KMS-11 (cell line): ENCODE results near the gene TP53I11.

Experiments
- H2AFZ ChIP-seq: fragments of 200-600 bp; sonication (generic); 2 replicates; pipeline ENCODE4 v1.6.1; 2016; ENCODE audit warnings: antibody characterized with exemption, mixed run types, low read depth
- H3K27ac ChIP-seq: fragments of 200-600 bp; sonication (generic); 2 replicates; pipeline ENCODE4 v1.6.1; 2016; ENCODE audit warnings: mild to moderate bottlenecking, mixed run types
- H3K27me3 ChIP-seq: fragments of 200-600 bp; sonication (generic); 2 replicates; pipeline ENCODE4 v1.6.1; 2017; ENCODE audit warnings: mild to moderate bottlenecking, low read depth, mixed run types, moderate library complexity; ENCODE audit not compliant: insufficient read depth
- H3K36me3 ChIP-seq: fragments of 200-600 bp; sonication (generic); 2 replicates; pipeline ENCODE4 v1.6.1; 2017; ENCODE audit warnings: mild to moderate bottlenecking, mixed run types; ENCODE audit not compliant: insufficient read depth
- H3K4me1 ChIP-seq: fragments of 200-600 bp; sonication (generic); 2 replicates; pipeline ENCODE4 v1.6.1; 2016; ENCODE audit warnings: mild to moderate bottlenecking, low read depth, mixed run types; ENCODE audit not compliant: poor library complexity, severe bottlenecking
- H3K4me2 ChIP-seq: fragments of 200-600 bp; sonication (generic); 2 replicates; pipeline ENCODE4 v1.7.0; 2016; ENCODE audit warnings: mild to moderate bottlenecking, mixed run types
- H3K4me3 ChIP-seq: fragments of 200-600 bp; sonication (generic); IDR thresholded peaks from 2 replicates; pipeline ENCODE4 v1.6.1; 2017; ENCODE audit warnings: low read depth, low read length, mixed read lengths; ENCODE audit not compliant: insufficient read depth
- H3K79me2 ChIP-seq: fragments of 200-600 bp; sonication (generic); 2 replicates; pipeline ENCODE4 v1.6.1; 2016; ENCODE audit warnings: low read depth, mixed run types; ENCODE audit not compliant: insufficient read depth
- H3K9ac ChIP-seq: fragments of 200-600 bp; sonication (generic); 2 replicates; pipeline ENCODE4 v1.6.1; 2016; ENCODE audit warnings: mild to moderate bottlenecking, mixed run types
- H4K20me1 ChIP-seq: fragments of 200-600 bp; sonication (generic); 2 replicates; pipeline ENCODE4 v1.6.1; 2016; ENCODE audit warnings: mild to moderate bottlenecking, mixed run types; ENCODE audit not compliant: insufficient read depth
- TF ChIP-seq, protein P1 (sequence below): fragments of 200-600 bp; sonication (generic); conservative IDR thresholded peaks from 2 replicates; pipeline ENCODE4 v1.6.1; 2017; ENCODE audit warnings: low read depth, mild to moderate bottlenecking, antibody characterized with exemption, low read length, moderate library complexity, mixed read lengths

The TP53I11 gene

DNA sequence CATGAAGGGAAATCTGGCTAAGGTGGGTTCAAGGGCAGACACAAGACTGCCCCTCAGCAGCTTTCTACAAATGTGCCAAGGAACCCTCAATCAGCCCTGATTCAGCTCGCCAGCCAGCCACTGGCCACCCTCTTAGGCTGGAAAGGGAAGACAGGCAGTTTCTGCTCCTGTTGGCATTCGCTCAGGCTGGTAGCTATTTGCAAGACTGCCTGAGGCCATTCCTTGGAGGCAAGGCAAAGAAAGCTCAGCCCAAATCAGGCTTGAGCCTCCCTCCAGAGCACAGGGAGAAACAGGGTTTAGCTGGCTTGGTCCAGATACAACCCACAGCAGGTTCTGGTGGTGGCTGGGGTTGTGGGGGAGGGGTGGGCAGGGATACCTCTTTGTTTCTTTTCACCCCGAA is 19.2 kb downstream of the TP53I11 start:
- no peak overlapping the region for H2AFZ ChIP-seq
- H3K4me2 ChIP-seq: no peak overlapping the region
- no peaks in the 10 kb centered on the region for H3K4me1 ChIP-seq
- no peaks in the 10 kb centered on the region for H3K36me3 ChIP-seq
- no peak overlapping the region for H3K27ac ChIP-seq
- H3K4me3 ChIP-seq: no peak overlapping the region
- no peaks in the 10 kb centered on the region for H4K20me1 ChIP-seq
- TF ChIP-seq, protein P1, sequence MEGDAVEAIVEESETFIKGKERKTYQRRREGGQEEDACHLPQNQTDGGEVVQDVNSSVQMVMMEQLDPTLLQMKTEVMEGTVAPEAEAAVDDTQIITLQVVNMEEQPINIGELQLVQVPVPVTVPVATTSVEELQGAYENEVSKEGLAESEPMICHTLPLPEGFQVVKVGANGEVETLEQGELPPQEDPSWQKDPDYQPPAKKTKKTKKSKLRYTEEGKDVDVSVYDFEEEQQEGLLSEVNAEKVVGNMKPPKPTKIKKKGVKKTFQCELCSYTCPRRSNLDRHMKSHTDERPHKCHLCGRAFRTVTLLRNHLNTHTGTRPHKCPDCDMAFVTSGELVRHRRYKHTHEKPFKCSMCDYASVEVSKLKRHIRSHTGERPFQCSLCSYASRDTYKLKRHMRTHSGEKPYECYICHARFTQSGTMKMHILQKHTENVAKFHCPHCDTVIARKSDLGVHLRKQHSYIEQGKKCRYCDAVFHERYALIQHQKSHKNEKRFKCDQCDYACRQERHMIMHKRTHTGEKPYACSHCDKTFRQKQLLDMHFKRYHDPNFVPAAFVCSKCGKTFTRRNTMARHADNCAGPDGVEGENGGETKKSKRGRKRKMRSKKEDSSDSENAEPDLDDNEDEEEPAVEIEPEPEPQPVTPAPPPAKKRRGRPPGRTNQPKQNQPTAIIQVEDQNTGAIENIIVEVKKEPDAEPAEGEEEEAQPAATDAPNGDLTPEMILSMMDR: no peak
- H3K9ac ChIP-seq: no peak overlapping the region
- H3K79me2 ChIP-seq: no peaks in the 10 kb centered on the region
- H3K27me3 ChIP-seq: no peaks in the 10 kb centered on the region

DNA sequence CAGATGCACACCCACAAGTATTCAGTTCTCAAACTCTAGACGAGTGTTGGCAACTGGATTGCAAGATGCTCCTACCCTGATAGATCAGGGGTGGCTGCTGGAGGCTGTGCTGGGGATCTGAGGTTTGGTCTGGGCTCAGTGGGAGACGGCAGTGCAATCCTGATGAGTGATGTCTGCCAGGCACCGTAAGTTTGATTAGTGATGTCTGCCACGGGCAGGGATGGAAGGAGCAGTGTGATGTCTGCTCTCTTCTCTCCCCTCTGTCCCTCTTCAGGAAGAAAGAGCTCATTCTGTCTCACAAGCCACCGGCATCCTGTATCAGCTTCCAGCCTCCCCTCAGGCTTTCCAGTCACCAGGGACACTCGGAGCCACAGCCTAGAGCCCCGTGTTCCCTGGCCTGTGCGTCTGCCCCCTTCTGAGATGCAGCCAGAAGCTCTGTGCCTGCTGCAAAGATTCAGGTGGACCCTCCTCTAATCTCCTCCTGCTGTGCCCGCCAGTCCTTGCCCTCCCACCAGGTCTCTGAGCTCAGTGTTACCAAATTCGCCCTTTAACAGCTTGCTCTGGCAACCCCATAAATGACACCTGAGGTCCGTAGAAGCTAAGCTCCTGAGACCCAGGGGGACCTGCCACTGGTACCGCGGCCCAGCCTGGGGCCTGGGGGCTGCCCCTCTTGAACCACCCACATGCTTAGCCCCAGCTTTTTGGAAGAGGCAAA is 19.9 kb downstream of the TP53I11 start:
- no peaks in the 10 kb centered on the region for H3K36me3 ChIP-seq
- no peaks in the 10 kb centered on the region for H3K27me3 ChIP-seq
- no peaks in the 10 kb centered on the region for H3K79me2 ChIP-seq
- H3K4me3 ChIP-seq: no peak overlapping the region
- H2AFZ ChIP-seq: no peak overlapping the region
- no peaks in the 10 kb centered on the region for H3K4me1 ChIP-seq
- no peak overlapping the region for H3K9ac ChIP-seq
- H3K4me2 ChIP-seq: no peak overlapping the region
- H3K27ac ChIP-seq: no peak overlapping the region
- TF ChIP-seq, protein P1: no peak
- no peaks in the 10 kb centered on the region for H4K20me1 ChIP-seq

DNA sequence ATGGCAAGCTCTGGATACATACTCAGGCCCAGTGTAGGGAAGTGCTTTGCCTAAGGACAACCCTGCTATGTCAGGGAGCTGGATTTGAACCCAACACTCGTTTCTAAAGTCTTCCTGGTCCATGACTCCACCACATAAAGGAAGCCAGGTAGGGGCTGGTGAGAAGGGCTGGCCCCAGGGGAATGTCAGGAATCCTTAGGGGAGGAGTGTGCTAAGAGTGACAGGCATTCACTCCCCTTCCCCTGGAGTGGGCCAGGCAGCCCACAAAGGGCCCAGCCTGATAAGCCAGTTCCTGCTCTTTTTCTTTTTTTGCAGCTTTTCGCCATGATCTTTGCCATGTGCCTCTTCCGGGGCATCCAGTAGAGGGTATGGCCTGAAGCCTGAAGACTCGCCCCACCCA is 21.9 kb downstream of the TP53I11 start:
- H3K4me2 ChIP-seq: no peak overlapping the region
- no peak overlapping the region for H3K9ac ChIP-seq
- H4K20me1 ChIP-seq: no peaks in the 10 kb centered on the region
- no peaks in the 10 kb centered on the region for H3K4me1 ChIP-seq
- no peak overlapping the region for H3K4me3 ChIP-seq
- no peak overlapping the region for H3K27ac ChIP-seq
- H3K36me3 ChIP-seq: no peaks in the 10 kb centered on the region
- no peaks in the 10 kb centered on the region for H3K79me2 ChIP-seq
- H2AFZ ChIP-seq: no peak overlapping the region
- TF ChIP-seq, protein P1: no peak
- no peaks in the 10 kb centered on the region for H3K27me3 ChIP-seq

DNA sequence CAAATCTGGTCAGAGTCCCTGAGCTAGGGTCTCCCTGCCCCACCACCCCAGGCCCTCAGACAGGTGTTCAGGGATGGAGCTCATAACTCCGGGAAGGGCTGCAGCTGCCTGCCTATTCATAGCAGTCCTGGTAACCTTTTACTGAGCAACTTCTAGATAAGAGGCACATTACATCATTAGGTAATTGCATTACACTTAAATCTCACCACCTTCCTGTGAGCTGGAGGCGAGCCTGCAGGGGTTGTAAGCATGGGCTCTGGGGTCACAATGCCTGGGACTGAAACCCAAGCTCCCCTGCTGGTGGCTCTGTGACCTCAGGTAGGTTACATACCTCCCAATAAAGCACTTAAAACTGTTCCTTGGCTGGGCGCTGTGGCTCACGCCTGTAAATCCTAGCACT is 22.5 kb downstream of the TP53I11 start:
- Histone ChIP-seq H3K9ac (no peak overlapping the region), H3K4me2 (no peak overlapping the region), H3K27me3 (no peaks in the 10 kb centered on the region), H3K79me2 (no peaks in the 10 kb centered on the region), H4K20me1 (no peaks in the 10 kb centered on the region), H2AFZ (no peak overlapping the region), H3K27ac (no peak overlapping the region), H3K4me1 (no peaks in the 10 kb centered on the region), H3K36me3 (no peaks in the 10 kb centered on the region), H3K4me3 (no peak overlapping the region)
- TF ChIP-seq, protein P1: no peak
